Measurements from ENCODE around the gene PRKN. TPM values are rescaled to one million over a fixed set of nuclear protein-coding genes. Genes with fewer than 3 reads are reported as not detected.
A peak's percentile ranks its signal among the peaks of the same experiment; 100 is the strongest.

Gene PRKN
- total RNA-seq (2014; rRNA removed; shearing (Covaris generic)) = 0.51 and 0.95 TPM in 2 replicates
- 0.08 and 0.14 TPM in 2 replicates for polyA plus RNA-seq (2015; cell fraction: cytosol; rRNA removed)
- not detected in 2 replicates for polyA plus RNA-seq (2015; cell fraction: nucleus; rRNA removed)

- DNase-seq (ENCODE audit: low read depth, low spot score) = peak; percentile 97
- in situ Hi-C loops (cut with HindIII; ENCODE audit: low pct_unique_long_range_greater_than_20kb, low sequenced_read_pairs) = no loop called here
Measured at GRCh38 chr6:162727322-162728182, at the start of gene PRKN, which contains the start of gene PACRG. PRKN (minus strand) TSS chr6:162727766. PACRG (plus strand) TSS chr6:162727974.

GRCh38 chr6:162777091-162777490, 49.5 kb upstream of the PRKN start:
- DNase-seq (ENCODE audit: low read depth, low spot score) = peak; percentile 16
- in situ Hi-C loops (cut with HindIII; ENCODE audit: low pct_unique_long_range_greater_than_20kb, low sequenced_read_pairs) = no loop called here

GRCh38 chr6:162773996-162774395, 46.4 kb upstream of the PRKN start:
- no peak for DNase-seq (ENCODE audit: low read depth, low spot score)
- in situ Hi-C loops (cut with HindIII; ENCODE audit: low pct_unique_long_range_greater_than_20kb, low sequenced_read_pairs) = no loop called here

GRCh38 chr6:162772466-162772865, 44.9 kb upstream of the PRKN start:
- in situ Hi-C loops (cut with HindIII; ENCODE audit: low pct_unique_long_range_greater_than_20kb, low sequenced_read_pairs) = no loop called here
- DNase-seq (ENCODE audit: low read depth, low spot score) = no peak

- in situ Hi-C loops (cut with HindIII; ENCODE audit: low pct_unique_long_range_greater_than_20kb, low sequenced_read_pairs) = no loop called here
- no peak for DNase-seq (ENCODE audit: low read depth, low spot score)
Measured at GRCh38 chr6:162770955-162771354, 43.4 kb upstream of the PRKN start.

GRCh38 chr6:162770136-162770535, 42.6 kb upstream of the PRKN start:
- DNase-seq (ENCODE audit: low read depth, low spot score) = no peak
- in situ Hi-C loops (cut with HindIII; ENCODE audit: low pct_unique_long_range_greater_than_20kb, low sequenced_read_pairs) = no loop called here

GRCh38 chr6:162753775-162754174, 26.2 kb upstream of the PRKN start:
- no peak for DNase-seq (ENCODE audit: low read depth, low spot score)
- in situ Hi-C loops (cut with HindIII; ENCODE audit: low pct_unique_long_range_greater_than_20kb, low sequenced_read_pairs) = no loop called here

GRCh38 chr6:162751211-162751859, 23.8 kb upstream of the PRKN start:
- no peak for DNase-seq (ENCODE audit: low read depth, low spot score)
- in situ Hi-C loops (cut with HindIII; ENCODE audit: low pct_unique_long_range_greater_than_20kb, low sequenced_read_pairs) = no loop called here

GRCh38 chr6:162750776-162751175, 23.2 kb upstream of the PRKN start:
- DNase-seq (ENCODE audit: low read depth, low spot score) = no peak
- in situ Hi-C loops (cut with HindIII; ENCODE audit: low pct_unique_long_range_greater_than_20kb, low sequenced_read_pairs) = no loop called here

- in situ Hi-C loops (cut with HindIII; ENCODE audit: low pct_unique_long_range_greater_than_20kb, low sequenced_read_pairs) = no loop called here
- DNase-seq (ENCODE audit: low read depth, low spot score) = no peak
Measured at GRCh38 chr6:162736961-162737360, 9.4 kb upstream of the PRKN start.

- no peak for DNase-seq (ENCODE audit: low read depth, low spot score)
- in situ Hi-C loops (cut with HindIII; ENCODE audit: low pct_unique_long_range_greater_than_20kb, low sequenced_read_pairs) = no loop called here
Measured at GRCh38 chr6:162733489-162733888, 5.9 kb upstream of the PRKN start.

- DNase-seq (ENCODE audit: low read depth, low spot score) = no peak
- in situ Hi-C loops (cut with HindIII; ENCODE audit: low pct_unique_long_range_greater_than_20kb, low sequenced_read_pairs) = no loop called here
Measured at GRCh38 chr6:162730502-162730901, 2.9 kb upstream of the PRKN start.

- in situ Hi-C loops (cut with HindIII; ENCODE audit: low pct_unique_long_range_greater_than_20kb, low sequenced_read_pairs) = no loop called here
- no peak for DNase-seq (ENCODE audit: low read depth, low spot score)
Measured at GRCh38 chr6:162728706-162729105, 1.1 kb upstream of the PRKN start.

- in situ Hi-C loops (cut with HindIII; ENCODE audit: low pct_unique_long_range_greater_than_20kb, low sequenced_read_pairs) = no loop called here
- DNase-seq (ENCODE audit: low read depth, low spot score) = no peak
Measured at GRCh38 chr6:162728197-162728596, 631 bp upstream of the PRKN start.

GRCh38 chr6:162726947-162727321, 632 bp downstream of the PRKN start:
- DNase-seq (ENCODE audit: low read depth, low spot score) = peak; percentile 4
- in situ Hi-C loops (cut with HindIII; ENCODE audit: low pct_unique_long_range_greater_than_20kb, low sequenced_read_pairs) = no loop called here

- in situ Hi-C loops (cut with HindIII; ENCODE audit: low pct_unique_long_range_greater_than_20kb, low sequenced_read_pairs) = no loop called here
- DNase-seq (ENCODE audit: low read depth, low spot score) = no peak
Measured at GRCh38 chr6:162722633-162723032, 4.9 kb downstream of the PRKN start.

- in situ Hi-C loops (cut with HindIII; ENCODE audit: low pct_unique_long_range_greater_than_20kb, low sequenced_read_pairs) = no loop called here
- DNase-seq (ENCODE audit: low read depth, low spot score) = no peak
Measured at GRCh38 chr6:162722226-162722625, 5.3 kb downstream of the PRKN start.

- in situ Hi-C loops (cut with HindIII; ENCODE audit: low pct_unique_long_range_greater_than_20kb, low sequenced_read_pairs) = no loop called here
- no peak for DNase-seq (ENCODE audit: low read depth, low spot score)
Measured at GRCh38 chr6:162721404-162721687, 6.2 kb downstream of the PRKN start.

GRCh38 chr6:162719528-162719927, 8.0 kb downstream of the PRKN start:
- no peak for DNase-seq (ENCODE audit: low read depth, low spot score)
- in situ Hi-C loops (cut with HindIII; ENCODE audit: low pct_unique_long_range_greater_than_20kb, low sequenced_read_pairs) = no loop called here
